ENCODE measurements around the gene TRIM9. TPM values are rescaled to one million over a fixed set of nuclear protein-coding genes. Genes with fewer than 3 reads are reported as not detected.
A peak's percentile ranks its signal among the peaks of the same experiment; 100 is the strongest.

The TRIM9 gene
- total RNA-seq, 6 experiments from 2014 or later: 0.07 to 1.9 (median 0.32) TPM

GRCh38 chr14:51095854-51096823, 1.2 kb upstream of the TRIM9 start:
- peaks cover 0 to 19% (median 2%) of the 10 kb centered on the region in 4 donors for H3K4me1 ChIP-seq
- H3K9me3 ChIP-seq: no peaks in the 10 kb centered on the region
- ATAC-seq: peak in 2 of 4 donors; percentile 4 to 15
- peak overlapping the region; percentile 40 to 61 (median 48) for H3K4me3 ChIP-seq
- H3K27me3 ChIP-seq: peaks cover 0 to 20% of the 10 kb centered on the region in 2 donors
- intact Hi-C loops (cut with DNase I): no loop called here
- H3K27ac ChIP-seq: peak overlapping the region in 1 of 3 donors; percentile 11
- no peak for DNase-seq
- TF ChIP-seq CTCF (IDR thresholded peaks at IDR 0.05) (no peak), POLR2A (IDR thresholded peaks at IDR 0.05) (no peak)
- 20% methylated on average over 19 of the region's 19 CpGs for WGBS (ENCODE audit: insufficient coverage, low coverage, low lambda C conversion rate, missing lambda C conversion rate)
- no peaks in the 10 kb centered on the region for H3K36me3 ChIP-seq

- intact Hi-C loops (cut with DNase I): no loop called here
- H3K36me3 ChIP-seq: no peaks in the 10 kb centered on the region
- DNase-seq: peak in 1 of 3 donors; percentile 27
- H3K4me3 ChIP-seq: peak overlapping the region; percentile 40 to 61 (median 48)
- no peaks in the 10 kb centered on the region for H3K9me3 ChIP-seq
- peaks cover 0 to 19% (median 2%) of the 10 kb centered on the region in 4 donors for H3K4me1 ChIP-seq
- no peak overlapping the region for H3K27ac ChIP-seq
- TF ChIP-seq CTCF (IDR thresholded peaks at IDR 0.05): no peak
- no CpG with 5 or more reads among the region's 46 CpGs for WGBS (ENCODE audit: insufficient coverage, low coverage, low lambda C conversion rate, missing lambda C conversion rate)
- no peak for ATAC-seq
- peaks cover 0 to 20% of the 10 kb centered on the region in 2 donors for H3K27me3 ChIP-seq
Observed at GRCh38 chr14:51094282-51094821, 553 bp downstream of the TRIM9 start.

GRCh38 chr14:51093371-51094281, 1.3 kb downstream of the TRIM9 start:
- intact Hi-C loops (cut with DNase I): no loop called here
- Histone ChIP-seq H3K4me3 (peak overlapping the region in 2 of 3 donors; percentile 40 to 61), H3K27ac (no peak overlapping the region), H3K4me1 (peaks cover 0 to 19% (median 2%) of the 10 kb centered on the region in 4 donors), H3K9me3 (no peaks in the 10 kb centered on the region), H3K27me3 (peaks cover 0 to 20% of the 10 kb centered on the region in 2 donors), H3K36me3 (no peaks in the 10 kb centered on the region)
- TF ChIP-seq POLR2A (IDR thresholded peaks at IDR 0.05) (no peak), CTCF (IDR thresholded peaks at IDR 0.05) (peak in 1 of 4 donors; percentile 14)
- DNase-seq (peak in 2 of 3 donors; percentile 27 to 57), ATAC-seq (no peak)
- WGBS (ENCODE audit: insufficient coverage, low coverage, low lambda C conversion rate, missing lambda C conversion rate): 3% methylated on average over 7 of the region's 68 CpGs

GRCh38 chr14:51092965-51093364, 1.9 kb downstream of the TRIM9 start:
- Histone ChIP-seq H3K4me1 (peaks cover 0 to 19% (median 2%) of the 10 kb centered on the region in 4 donors), H3K36me3 (no peaks in the 10 kb centered on the region), H3K27ac (no peak overlapping the region), H3K4me3 (no peak overlapping the region), H3K27me3 (peaks cover 0 to 20% of the 10 kb centered on the region in 2 donors), H3K9me3 (no peaks in the 10 kb centered on the region)
- DNase-seq: no peak
- 74% methylated on average over 7 of the region's 7 CpGs for WGBS (ENCODE audit: insufficient coverage, low coverage, low lambda C conversion rate, missing lambda C conversion rate)
- intact Hi-C loops (cut with DNase I): no loop called here
- TF ChIP-seq CTCF (IDR thresholded peaks at IDR 0.05) (no peak), POLR2A (IDR thresholded peaks at IDR 0.05) (no peak)
- ATAC-seq: no peak

Data from right lobe of liver (tissue), 6 donors.